ENCODE measurements around the gene DQX1.
A peak's percentile ranks its signal among the peaks of the same experiment; 100 is the strongest.

DQX1 gene

GRCh38 chr2:74486141-74486540 lies 39.9 kb downstream of the DQX1 start:
- H3K4me3 ChIP-seq (ENCODE audit: low read depth, low read length), result no peak overlapping the region
- TF ChIP-seq CTCF (IDR thresholded peaks at IDR 0.05; ENCODE audit: low read depth, low read length), result no peak

GRCh38 chr2:74483675-74484164 lies 42.3 kb downstream of the DQX1 start:
- H3K4me3 ChIP-seq (ENCODE audit: low read depth, low read length), result peak overlapping the region; percentile 93

- peak; percentile 88 for TF ChIP-seq CTCF (IDR thresholded peaks at IDR 0.05; ENCODE audit: low read depth, low read length)
- peak within 1 kb of the TSS; percentile 93 for H3K4me3 ChIP-seq (ENCODE audit: low read depth, low read length)
Measured at GRCh38 chr2:74482801-74483674, 43.0 kb downstream of the DQX1 start, which contains the start of the genes CCDC142 and TTC31. TSS of gene CCDC142 (minus strand) at chr2:74482998. CDS start at chr2:74482837, 161 bp downstream. TSS of gene TTC31 (plus strand) at chr2:74483081. CDS start at chr2:74483096, 15 bp downstream.

DNA sequence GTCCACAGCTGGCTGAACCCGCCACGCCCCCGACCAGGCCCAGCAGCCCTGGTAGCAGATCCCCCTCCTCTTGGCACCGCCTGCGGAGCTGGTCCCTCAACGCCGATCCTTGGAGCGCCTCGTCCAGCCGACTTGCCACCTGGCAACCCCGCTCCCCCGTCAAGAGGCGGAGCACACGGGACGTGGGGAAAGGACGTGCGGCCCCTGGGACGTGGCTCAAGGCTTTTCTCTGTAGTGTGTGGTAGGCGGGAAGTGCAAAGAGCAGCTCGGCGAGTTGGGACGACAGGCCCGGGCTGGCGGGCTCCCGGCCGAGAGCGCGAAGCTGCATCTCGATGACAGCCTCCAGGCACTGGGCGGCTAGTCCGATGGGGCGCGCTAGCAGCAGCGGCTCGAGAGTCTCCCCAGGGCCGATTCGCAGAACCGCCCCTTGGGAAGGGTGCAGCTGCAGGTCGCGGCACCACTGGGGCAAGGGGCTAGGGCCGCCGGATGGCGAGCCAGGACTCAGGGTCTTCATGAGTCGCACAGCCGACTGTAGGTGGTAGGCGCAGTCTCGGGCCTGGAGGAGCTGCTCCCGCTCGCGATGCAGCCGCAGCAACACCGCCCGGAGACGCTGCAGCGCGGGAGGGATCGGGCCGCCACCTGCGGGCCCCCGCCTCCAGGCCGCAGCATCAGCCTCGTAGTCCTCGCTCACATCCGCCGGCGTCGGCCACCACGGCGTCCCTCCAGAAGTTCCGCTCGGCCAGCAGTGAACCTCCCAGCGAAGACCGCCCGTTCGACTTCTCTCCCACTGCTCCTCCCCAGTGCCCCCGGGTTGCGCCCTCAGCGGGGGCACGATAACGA lies 43.9 kb downstream of the DQX1 start:
- TF ChIP-seq CTCF (IDR thresholded peaks at IDR 0.05; ENCODE audit: low read depth, low read length), result no peak
- peak overlapping the region; percentile 93 for H3K4me3 ChIP-seq (ENCODE audit: low read depth, low read length)

DNA sequence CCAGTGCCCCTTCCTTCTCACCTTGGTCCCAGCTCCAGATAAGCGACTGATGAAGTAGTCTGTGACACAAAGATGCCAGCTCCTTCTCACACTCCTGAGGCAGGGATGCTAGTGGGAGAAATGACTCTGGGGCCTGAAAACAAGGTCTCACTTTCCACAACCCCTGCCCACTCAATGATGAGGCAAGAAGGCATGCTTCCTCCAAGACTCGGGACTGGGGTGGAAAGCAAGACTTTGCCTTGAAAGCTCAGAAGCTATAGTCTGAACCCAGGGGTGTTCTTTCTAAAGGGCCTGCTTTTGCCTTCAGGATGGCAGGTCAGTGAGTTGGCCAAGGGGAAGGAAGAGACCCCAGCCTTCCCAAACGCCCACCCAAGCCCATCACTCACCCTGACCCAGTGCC lies 44.6 kb downstream of the DQX1 start:
- no peak for TF ChIP-seq CTCF (IDR thresholded peaks at IDR 0.05; ENCODE audit: low read depth, low read length)
- peak overlapping the region; percentile 93 for H3K4me3 ChIP-seq (ENCODE audit: low read depth, low read length)

DNA sequence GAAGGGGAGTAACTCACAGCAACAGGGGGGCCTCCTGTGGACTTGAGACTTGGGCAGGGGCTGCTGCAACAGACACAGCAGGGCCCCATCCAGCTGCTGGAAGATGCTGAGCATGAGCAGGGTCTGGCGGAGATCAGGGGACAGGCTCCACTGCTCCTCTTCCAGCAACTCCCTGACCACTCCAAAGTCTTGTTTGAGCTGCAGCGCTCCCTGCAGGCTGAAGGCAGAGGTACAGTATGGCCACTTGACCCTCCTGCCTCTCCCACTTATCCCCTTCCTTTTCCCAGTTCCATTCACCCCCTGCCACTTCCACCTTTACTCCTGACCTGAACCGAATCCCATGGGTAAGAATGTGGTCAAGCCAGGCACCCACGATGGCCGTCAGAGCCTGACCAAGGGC lies 51.1 kb downstream of the DQX1 start:
- H3K4me3 ChIP-seq (ENCODE audit: low read depth, low read length), result no peak overlapping the region
- 0 out of 2 replicates have a peak, but pooled peaks have one; percentile 32 for TF ChIP-seq CTCF (IDR thresholded peaks at IDR 0.05; ENCODE audit: low read depth, low read length)

DNA sequence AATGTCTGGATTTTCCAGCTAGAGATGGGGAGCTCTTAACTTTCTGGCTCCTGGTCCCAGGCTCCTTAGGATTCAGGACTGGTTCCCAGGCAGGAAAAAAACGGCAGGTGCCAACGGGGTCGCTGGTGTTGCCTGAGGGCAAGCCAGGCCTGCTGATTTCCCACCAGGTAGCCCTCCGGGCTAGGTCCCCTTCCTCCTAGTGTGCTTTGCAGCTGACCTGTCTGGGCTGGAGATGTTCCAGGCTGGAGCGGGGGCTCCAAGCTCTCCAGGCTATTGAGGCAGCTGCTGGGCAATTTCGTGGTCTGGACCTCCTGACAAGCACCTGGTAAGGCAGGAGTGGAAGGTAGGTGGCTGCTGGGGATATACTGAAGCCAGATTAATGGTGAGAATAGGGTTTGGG lies 51.5 kb downstream of the DQX1 start:
- no peak for TF ChIP-seq CTCF (IDR thresholded peaks at IDR 0.05; ENCODE audit: low read depth, low read length)
- H3K4me3 ChIP-seq (ENCODE audit: low read depth, low read length), result no peak overlapping the region

Data from WI38 (cell line).